Body of pancreas (tissue), 4 donors: Measurements from ENCODE around the gene ARHGEF17.

ENCODE experiments used
- CTCF ChIP-seq, 7 experiments: fragments of 450-650 bp in 4 of 7; fragments of 200-600 bp in 3 of 7; sonication (generic) in 3 of 7; IDR thresholded peaks; one replicate each; pipeline ENCODE4 v1.5.1; 2016 to 2019; ENCODE audit warnings: antibody characterized with exemption in 7 of 7
- POLR2A ChIP-seq, 3 donors: fragments of 450-650 bp; IDR thresholded peaks; one replicate each; pipeline ENCODE4 v1.6.1; 2016; ENCODE audit warnings: antibody characterized with exemption in 3 of 3, mild to moderate bottlenecking in 2 of 3

DNA sequence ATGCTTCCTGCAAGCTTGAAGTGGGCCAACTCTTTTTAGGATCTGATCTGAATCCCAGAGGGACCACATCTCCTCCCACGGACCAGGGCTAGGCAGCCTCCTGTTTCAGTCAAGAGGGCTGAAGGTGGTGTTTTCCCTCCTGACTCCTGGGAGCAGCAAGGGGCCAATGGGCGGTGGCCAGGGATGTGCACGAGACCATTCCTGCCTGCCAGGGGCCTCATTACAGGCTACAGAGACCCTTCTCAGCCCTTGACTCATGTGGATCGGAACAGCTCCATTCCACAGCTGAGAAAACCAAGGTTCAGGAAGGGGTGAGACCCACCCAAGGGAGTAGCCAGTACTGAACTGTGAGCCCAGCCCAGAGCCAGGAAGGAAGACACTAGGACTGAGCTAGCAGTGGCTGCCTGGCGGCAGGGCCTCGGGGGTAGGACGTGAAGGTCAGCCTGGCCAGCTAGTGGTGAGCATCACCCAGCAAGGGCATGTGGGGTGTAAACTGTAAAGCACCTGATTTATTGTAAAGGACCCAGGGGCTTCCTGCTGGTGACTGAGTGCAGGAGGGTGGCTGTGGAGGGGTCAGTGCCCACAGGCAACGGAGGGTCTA is 39.3 kb upstream of the ARHGEF17 start:
- TF ChIP-seq POLR2A (IDR thresholded peaks at IDR 0.05), result no peak
- TF ChIP-seq CTCF (IDR thresholded peaks at IDR 0.05), result no peak
